Measurements from ENCODE around the gene OR12D1.

Gene OR12D1

DNA sequence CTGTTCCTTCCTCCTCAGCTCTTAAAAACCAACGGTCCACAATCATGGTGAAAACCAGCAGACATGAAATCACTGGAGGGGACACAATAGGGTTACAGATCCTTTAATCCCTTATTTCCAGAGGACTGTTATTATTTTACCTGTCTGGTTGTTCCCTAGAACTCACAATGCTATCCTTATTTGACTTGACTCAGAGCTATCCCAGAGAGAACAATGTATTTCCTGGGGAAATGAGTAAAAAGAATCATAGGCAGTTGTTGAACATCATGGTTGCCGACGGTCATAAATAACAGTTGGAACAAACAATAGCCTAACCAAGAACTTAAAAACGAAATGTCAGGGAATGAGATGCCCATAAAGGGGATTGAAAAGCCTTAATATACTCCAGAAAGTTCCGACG is 51.5 kb downstream of the OR12D1 start:
- H3K9me3 ChIP-seq (ENCODE audit: control insufficient read depth, insufficient read depth, low read length): no peaks in the 10 kb centered on the region
- no peaks in the 10 kb centered on the region for H3K27me3 ChIP-seq (ENCODE audit: control insufficient read depth, insufficient read depth, low read length)
- no peak overlapping the region for H3K4me3 ChIP-seq (ENCODE audit: low read depth, low read length)
- H3K9ac ChIP-seq (ENCODE audit: low read depth, low read length): no peak overlapping the region
- H3K4me1 ChIP-seq (ENCODE audit: control insufficient read depth, insufficient read depth, low read length): no peaks in the 10 kb centered on the region
- H3K36me3 ChIP-seq (ENCODE audit: control insufficient read depth, insufficient read depth, low read length): no peaks in the 10 kb centered on the region

All from iPS-15b (cell line).